SHP77 (cell line): Measurements from ENCODE around the gene CELSR2.
"Not testable (repeated sequence)": the region's sequence is repeated elsewhere in the genome, so short reads cannot be mapped to it uniquely, and the experiment has no call there.

Source experiments
- DNase-seq, 2 experiments: peaks; one replicate each; lab custom pipeline; 2025; lab: John Stamatoyannopoulos, UW

The CELSR2 gene

DNA sequence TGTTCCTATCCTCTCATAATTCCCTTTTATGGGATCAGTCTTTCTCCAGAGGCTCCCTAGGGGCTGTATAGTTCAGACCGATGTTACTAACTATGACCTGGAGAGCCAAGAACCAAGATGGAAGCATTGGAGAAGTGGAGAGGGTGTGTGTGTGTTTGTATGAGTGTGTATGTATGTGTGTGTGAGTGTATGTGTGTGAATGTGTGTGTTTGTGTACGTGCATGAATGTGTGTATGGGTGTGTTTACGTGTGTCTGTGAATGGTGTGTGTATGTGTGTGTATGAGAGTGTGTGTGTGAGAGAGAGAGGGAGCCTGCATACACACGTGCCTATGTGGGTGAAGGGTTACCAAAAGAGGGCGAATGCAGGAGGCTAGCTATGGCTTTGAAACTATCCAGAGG, 52.5 kb downstream of the CELSR2 start:
- DNase-seq, result no peak

DNA sequence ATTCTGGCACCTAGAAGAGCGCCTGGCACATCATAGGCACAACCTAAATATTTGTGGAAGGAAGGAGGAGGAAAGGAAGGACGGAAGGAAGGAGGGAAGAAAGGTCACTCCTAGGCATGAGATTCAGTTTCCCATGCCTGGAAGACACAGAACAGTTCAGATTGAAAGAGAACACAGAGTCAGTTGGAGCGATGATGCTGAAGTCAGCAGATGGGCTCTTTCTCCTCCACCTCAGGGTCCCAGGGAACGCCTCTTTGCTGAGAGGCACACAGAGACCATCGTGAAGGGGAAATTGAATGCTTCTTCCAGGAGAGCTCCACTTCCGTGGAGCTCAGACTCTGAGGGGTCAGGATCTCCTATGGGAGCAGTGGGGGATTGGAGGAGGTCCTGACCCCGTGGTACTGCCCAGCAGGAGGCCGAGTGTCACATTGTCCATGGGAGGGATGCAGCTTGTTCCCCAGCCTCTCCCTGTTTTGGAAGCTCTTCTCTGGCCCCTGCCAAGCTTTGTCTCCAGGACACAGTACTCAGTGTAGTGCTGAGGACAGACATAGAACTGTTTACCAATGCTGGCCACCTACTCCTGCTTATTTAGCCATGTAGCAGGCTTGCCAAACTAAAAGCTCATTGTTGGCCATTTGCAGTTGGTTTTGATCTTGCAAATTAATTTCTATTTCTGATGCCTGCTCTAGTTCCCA, 55.0 kb downstream of the CELSR2 start:
- no peak for DNase-seq

DNA sequence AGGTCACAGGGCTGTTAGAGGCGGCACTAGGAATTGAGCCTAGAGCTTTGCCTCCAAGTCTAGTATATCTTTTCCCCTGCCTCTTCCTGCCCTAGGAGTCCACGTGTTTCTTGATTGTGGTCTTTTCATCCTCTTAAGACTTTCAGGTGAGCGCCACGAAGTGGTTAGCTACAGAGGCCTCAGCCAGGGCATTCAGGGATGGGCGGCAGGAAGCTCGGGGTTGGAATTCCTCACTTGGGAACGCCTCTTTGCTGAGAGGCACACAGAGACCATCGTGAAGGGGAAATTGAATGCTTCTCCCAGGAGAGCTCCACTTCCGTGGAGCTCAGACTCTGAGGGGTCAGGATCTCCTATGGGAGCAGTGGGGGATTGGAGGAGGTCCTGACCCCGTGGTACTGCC, 56.7 kb downstream of the CELSR2 start:
- not testable (repeated sequence) for DNase-seq

DNA sequence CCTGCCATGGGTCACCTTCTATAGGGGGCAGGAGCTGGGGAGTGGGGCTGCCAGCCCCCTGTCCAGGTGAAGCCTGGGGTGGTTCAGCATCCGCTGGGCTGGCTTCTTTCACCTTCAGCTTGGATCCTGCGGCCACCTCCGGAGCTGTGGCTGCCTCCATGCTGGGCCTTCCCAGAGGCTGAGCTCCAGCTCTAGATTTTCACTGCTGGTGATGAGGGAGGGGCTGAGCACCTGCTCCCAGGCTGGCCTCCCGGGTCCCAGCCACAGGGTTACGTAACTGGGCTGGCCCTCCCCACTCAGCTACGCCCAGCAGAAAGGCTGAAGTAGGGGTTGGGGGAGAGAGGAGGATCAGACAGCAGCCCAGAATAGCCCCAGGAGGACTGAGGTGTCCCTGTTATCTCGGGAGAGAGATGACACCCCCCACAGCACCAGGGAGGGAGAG, 57.5 kb downstream of the CELSR2 start, which contains the start of gene MYBPHL:
Gene MYBPHL, minus strand, starts transcription at position 180 of the 442 bp plus-strand sequence. Its CDS starts 20 bp downstream, at position 160.
- DNase-seq, result peak; percentile 29 to 43

DNA sequence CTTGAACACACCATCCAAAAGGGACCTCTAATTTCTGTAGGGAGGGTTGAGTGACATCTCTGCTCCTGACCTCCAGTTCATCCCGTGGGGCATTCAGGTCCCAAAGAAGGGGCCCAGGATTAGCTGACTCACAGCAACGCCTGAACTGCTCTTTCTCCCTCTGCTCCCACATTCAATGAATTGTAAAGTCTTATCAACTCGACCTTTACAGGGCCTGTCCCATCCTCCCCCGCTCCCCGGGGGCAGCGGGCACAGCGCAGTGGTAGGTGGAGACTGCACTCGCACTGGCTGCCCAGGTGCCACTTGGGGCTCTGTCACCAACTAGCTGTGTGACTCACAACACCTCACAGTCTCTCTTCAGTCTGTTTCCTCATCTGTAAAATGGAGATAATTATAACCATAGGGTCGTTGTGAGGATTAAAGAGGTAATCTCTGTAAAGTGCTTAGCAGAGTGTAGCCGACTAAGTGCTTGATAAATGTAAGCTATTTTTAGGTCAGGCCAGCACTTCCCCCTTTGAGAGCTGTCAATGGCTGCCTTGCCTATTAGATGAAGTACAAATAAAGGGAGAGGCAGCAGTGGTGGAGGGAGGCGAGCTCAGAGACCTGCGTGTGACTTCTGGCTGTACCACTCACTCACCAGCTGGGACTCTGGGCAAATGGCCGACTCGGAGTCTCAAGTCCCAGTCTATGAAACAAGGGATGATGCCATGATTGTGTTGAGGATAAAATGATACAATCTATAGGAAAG, 58.1 kb downstream of the CELSR2 start:
- peak; percentile 43 to 62 for DNase-seq

DNA sequence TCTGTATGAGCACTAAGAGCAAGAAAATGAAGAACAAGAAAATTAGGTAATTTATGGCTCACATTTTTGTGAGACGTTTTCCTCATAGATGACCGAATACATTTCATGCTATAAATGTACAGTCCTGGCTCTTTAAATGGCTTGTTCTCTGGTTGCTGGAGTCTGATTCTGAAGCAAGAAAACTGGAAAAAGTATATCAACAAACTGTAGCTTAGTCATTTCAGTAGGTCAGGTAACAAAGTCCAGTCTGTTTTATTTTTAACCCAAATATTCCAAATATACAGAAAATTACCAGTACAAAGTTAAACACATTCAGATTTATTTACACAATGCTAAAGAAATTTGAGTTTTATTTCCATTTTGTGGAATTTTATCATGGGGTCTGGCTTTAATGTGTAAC, 60.0 kb downstream of the CELSR2 start:
- no peak for DNase-seq

DNA sequence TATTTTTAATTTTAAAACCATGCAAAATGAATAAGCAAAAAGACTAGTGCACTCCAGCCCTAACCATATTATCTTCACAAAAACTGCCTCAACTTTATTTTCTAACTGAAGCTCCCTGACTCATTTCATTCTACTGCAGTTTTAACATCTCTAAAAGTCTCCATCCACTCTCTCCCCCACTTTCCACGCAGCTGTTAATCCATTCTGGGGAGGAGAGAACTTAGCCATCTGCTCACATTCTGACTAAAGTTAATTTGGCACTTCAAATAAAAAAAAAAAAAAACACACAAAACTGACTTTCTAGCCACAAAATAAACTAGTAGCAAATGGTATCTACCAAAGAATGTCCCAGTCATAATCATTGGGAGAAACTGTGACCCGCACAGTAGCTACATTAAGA, 62.9 kb downstream of the CELSR2 start:
- no peak for DNase-seq

DNA sequence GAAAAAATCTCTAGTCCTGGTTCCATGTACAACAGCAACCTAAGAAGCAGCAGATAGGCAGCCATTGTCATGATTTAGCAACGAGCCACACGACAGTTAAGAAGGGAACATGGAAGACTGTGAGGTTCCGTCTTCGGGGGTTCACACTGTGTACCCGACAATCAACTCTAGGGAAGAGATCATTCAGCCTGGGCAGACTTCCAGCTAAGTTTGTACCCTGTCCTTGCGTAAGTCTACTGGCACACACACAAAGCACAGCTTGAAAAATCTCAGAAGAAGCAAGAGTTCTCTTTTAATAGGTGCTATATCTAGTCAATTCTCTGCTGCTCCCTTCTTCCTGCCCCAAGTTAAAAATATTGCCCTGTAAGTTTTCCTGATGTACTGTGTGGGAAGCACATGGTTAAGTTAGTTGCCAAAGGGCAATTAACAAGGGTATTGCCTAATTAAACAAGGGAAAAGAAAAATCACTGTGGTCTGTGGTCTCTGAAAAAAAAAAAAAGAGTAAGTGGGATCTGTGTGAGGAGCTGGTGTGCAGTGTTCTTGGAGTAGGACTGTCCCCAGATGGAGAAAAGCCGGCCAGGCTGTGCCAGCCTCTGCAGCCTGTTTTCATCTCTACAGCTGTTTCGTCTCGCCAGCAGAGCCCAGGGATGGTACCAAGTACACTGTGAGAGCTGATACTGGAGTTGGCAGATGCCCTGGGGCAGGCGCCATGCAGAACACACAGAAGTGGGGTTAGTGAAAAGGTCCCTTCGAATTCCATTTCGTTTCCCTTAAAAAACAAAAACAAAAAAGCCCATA, 63.8 kb downstream of the CELSR2 start:
- no peak for DNase-seq

DNA sequence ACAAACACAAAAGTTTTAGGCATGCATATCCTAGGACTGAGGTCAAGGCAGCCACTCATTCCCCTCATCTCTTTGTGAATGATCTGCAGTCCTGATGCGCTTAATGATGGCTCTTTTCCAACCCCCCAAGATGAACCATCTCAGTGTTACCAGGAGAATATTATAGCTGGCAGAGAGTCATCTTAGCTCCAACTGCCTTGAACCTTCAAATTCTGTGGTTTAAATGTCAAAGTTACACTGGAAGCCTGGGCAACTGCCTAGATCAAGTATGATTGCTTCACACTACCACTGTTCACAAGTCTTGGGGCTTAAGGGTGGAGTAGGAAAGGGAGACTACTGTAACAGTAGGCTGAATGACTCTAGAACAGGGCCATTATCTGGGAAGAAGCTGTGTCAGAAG, 65.5 kb downstream of the CELSR2 start:
- no peak for DNase-seq

DNA sequence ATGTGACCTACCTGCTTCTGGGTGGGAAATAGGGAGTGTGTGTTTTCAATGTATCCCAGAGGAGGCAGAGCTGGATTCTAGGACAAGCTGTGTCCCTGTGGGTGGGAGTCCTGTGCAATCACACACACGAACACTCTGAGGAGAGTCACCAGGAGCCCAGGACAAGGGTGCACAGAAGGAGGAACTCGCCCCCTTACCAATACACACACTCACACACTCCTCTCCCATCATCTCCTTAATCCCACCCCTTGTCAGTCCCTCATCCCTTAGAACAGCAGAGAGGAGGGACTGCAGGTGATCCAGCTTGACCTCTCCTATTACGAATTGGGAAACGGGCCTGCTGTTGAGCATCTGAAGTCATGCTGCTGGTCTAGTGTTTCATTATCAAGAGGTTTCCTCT, 65.9 kb downstream of the CELSR2 start:
- no peak for DNase-seq

DNA sequence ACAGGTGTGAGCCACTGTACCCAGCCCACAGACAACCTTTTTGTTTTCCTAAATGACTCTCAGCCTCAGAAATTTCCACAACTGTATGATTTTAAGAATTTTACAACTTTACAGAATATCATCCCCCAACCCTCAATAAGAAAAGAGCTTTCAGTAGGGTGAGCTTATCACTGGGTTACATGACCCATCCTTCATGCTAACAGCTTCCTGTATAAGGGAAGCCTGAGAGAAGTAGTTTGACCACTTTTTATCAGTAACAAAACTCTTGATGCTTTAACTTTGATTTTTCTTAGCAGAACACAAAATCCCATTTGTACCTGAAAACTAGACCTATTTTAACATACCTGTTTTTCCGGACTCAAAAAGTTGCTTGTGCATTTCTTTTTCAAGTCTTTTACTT, 67.2 kb downstream of the CELSR2 start:
- DNase-seq, result no peak

DNA sequence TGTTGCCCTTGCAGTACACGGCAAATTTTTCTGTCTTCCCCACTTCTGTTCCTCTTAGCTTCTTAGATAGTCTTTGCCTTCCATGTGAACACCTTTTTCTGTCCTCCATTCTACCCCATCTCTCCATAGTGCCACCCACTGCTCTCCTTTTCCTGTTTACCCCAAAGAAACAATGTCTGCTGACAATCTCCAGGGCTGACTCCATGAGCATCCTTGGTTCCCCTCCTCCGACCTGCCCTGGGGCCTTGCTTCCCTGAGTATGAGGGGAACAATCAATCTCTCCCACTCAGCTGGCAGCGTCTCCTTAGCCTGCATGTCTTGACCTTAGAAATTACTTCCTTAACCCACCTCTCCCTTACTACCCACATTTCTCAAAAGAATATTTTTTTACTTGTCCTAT, 69.8 kb downstream of the CELSR2 start:
- no peak for DNase-seq

DNA sequence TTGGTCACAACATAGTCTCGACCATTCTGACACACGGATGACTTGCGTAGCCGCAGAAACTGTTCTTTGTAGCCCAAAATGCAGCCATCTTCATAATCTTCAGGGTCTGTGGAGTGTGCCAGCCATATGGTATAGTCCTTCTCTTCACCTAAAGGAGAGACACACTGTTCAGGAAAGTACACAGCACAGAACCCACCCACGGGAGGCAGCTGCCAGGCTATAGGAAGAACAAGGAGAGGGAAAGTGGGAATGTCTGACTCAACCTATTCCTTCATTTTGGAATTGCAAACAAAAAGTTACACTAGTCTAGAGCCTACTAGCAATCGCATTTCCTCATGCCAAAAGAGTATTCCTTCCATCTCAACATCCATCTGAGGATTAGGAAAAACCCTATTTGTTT, 73.6 kb downstream of the CELSR2 start:
- no peak for DNase-seq
